Stimulated activated CD8-positive, alpha-beta memory T cell treated with anti-CD3 and anti-CD28 coated beads, Interleukin-15, amount 100 ng/mL, for 24 hours (primary cell): Measurements from ENCODE around the gene ZNF827.

Source experiments
- DNase-seq: peaks from one replicate; pipeline ENCODE4 v3.0.0-alpha.2; 2020; ENCODE audit warnings: low read depth

Gene ZNF827

GRCh38 chr4:145887241-145887991, 51.2 kb downstream of the ZNF827 start:
- no peak for DNase-seq

GRCh38 chr4:145886871-145887240, 51.8 kb downstream of the ZNF827 start:
- no peak for DNase-seq

- DNase-seq = no peak
These were observed 53.0 kb downstream of the ZNF827 start for GRCh38 chr4:145885666-145886065.

GRCh38 chr4:145884775-145885174, 53.8 kb downstream of the ZNF827 start:
- DNase-seq = no peak

- DNase-seq = no peak
These were observed 55.4 kb downstream of the ZNF827 start for GRCh38 chr4:145883101-145883694.

GRCh38 chr4:145882604-145883003, 56.0 kb downstream of the ZNF827 start:
- no peak for DNase-seq

- no peak for DNase-seq
These were observed 56.6 kb downstream of the ZNF827 start for GRCh38 chr4:145881989-145882388.

GRCh38 chr4:145881576-145881975, 57.0 kb downstream of the ZNF827 start:
- no peak for DNase-seq

GRCh38 chr4:145880355-145880960, 58.2 kb downstream of the ZNF827 start:
- no peak for DNase-seq

GRCh38 chr4:145879598-145879997, 59.0 kb downstream of the ZNF827 start:
- no peak for DNase-seq

GRCh38 chr4:145878501-145879435, 59.9 kb downstream of the ZNF827 start:
- DNase-seq = no peak

- no peak for DNase-seq
These were observed 62.0 kb downstream of the ZNF827 start for GRCh38 chr4:145876531-145877180.

- no peak for DNase-seq
These were observed 64.7 kb downstream of the ZNF827 start for GRCh38 chr4:145873901-145874300.

GRCh38 chr4:145871209-145871608, 67.4 kb downstream of the ZNF827 start:
- no peak for DNase-seq

GRCh38 chr4:145870155-145871020, 68.2 kb downstream of the ZNF827 start:
- DNase-seq = no peak

- DNase-seq = no peak
These were observed 69.8 kb downstream of the ZNF827 start for GRCh38 chr4:145868637-145869409.

GRCh38 chr4:145867406-145867805, 71.2 kb downstream of the ZNF827 start:
- no peak for DNase-seq

GRCh38 chr4:145866991-145867390, 71.6 kb downstream of the ZNF827 start:
- no peak for DNase-seq

- no peak for DNase-seq
These were observed 73.2 kb downstream of the ZNF827 start for GRCh38 chr4:145865274-145865941.
